Measurements from ENCODE around the gene CTIF.

CTIF gene

GRCh38 chr18:48780201-48780912 is 241.5 kb downstream of the CTIF start:
- peak; percentile 13 for DNase-seq

- no peak for DNase-seq
Observed at GRCh38 chr18:48780913-48781162, 242.0 kb downstream of the CTIF start.

- peak; percentile 97 for DNase-seq
Observed at GRCh38 chr18:48781163-48781987, 242.5 kb downstream of the CTIF start.

- DNase-seq, result no peak
Observed at GRCh38 chr18:48781988-48782363, 243.1 kb downstream of the CTIF start.

GRCh38 chr18:48782381-48782861 is 243.6 kb downstream of the CTIF start:
- no peak for DNase-seq

- no peak for DNase-seq
Observed at GRCh38 chr18:48783616-48784520, 245.0 kb downstream of the CTIF start.

GRCh38 chr18:48784656-48785055 is 245.8 kb downstream of the CTIF start:
- no peak for DNase-seq

- DNase-seq, result no peak
Observed at GRCh38 chr18:48785091-48785614, 246.3 kb downstream of the CTIF start.

- DNase-seq, result no peak
Observed at GRCh38 chr18:48785736-48786454, 247.1 kb downstream of the CTIF start.

- no peak for DNase-seq
Observed at GRCh38 chr18:48786455-48787202, 247.8 kb downstream of the CTIF start.

- no peak for DNase-seq
Observed at GRCh38 chr18:48787203-48788151, 248.6 kb downstream of the CTIF start.

- no peak for DNase-seq
Observed at GRCh38 chr18:48788373-48788772, 249.5 kb downstream of the CTIF start.

- no peak for DNase-seq
Observed at GRCh38 chr18:48789259-48789812, 250.5 kb downstream of the CTIF start.

GRCh38 chr18:48790226-48790863 is 251.5 kb downstream of the CTIF start:
- DNase-seq, result no peak

- DNase-seq, result no peak
Observed at GRCh38 chr18:48790869-48791635, 252.2 kb downstream of the CTIF start.

GRCh38 chr18:48791636-48792105 is 252.8 kb downstream of the CTIF start:
- DNase-seq, result no peak

GRCh38 chr18:48792141-48792540 is 253.3 kb downstream of the CTIF start:
- DNase-seq, result no peak

- no peak for DNase-seq
Observed at GRCh38 chr18:48792611-48793380, 254.0 kb downstream of the CTIF start.

Measured in hematopoietic multipotent progenitor cell treated with erythropoietin and hydrocortisone succinate and interleukin-3 and kit ligand, for 4 days (in vitro differentiated cells).